ENCODE measurements around the gene CACNB1. TPM values are rescaled to one million over a fixed set of nuclear protein-coding genes. Genes with fewer than 3 reads are reported as not detected.

Gene CACNB1
- total and polyA plus RNA-seq, 2 of the 13 experiments (the other 11 are each of a cell fraction or from before 2014, with no cell fraction given), result 0.75 to 1.5 TPM

- TF ChIP-seq ZNF382 (CRISPR knock-in tag; IDR thresholded peaks at IDR 0.05; ENCODE audit: borderline replicate concordance), result no peak
- TF ChIP-seq, protein P1, sequence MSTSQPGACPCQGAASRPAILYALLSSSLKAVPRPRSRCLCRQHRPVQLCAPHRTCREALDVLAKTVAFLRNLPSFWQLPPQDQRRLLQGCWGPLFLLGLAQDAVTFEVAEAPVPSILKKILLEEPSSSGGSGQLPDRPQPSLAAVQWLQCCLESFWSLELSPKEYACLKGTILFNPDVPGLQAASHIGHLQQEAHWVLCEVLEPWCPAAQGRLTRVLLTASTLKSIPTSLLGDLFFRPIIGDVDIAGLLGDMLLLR (CRISPR knock-in tag; IDR thresholded peaks at IDR 0.05), result no peak
- TF ChIP-seq, protein P2, sequence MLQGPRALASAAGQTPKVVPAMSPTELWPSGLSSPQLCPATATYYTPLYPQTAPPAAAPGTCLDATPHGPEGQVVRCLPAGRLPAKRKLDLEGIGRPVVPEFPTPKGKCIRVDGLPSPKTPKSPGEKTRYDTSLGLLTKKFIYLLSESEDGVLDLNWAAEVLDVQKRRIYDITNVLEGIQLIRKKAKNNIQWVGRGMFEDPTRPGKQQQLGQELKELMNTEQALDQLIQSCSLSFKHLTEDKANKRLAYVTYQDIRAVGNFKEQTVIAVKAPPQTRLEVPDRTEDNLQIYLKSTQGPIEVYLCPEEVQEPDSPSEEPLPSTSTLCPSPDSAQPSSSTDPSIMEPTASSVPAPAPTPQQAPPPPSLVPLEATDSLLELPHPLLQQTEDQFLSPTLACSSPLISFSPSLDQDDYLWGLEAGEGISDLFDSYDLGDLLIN (CRISPR knock-in tag; IDR thresholded peaks at IDR 0.05; ENCODE audit: borderline replicate concordance), result no peak
- no peak for TF ChIP-seq MTF1 (CRISPR knock-in tag; IDR thresholded peaks at IDR 0.05)
- TF ChIP-seq ZNF687 (CRISPR knock-in tag; IDR thresholded peaks at IDR 0.05), result peak; percentile 44; the same call in 1 of the 2 replicates
- TF ChIP-seq TBX3 (IDR thresholded peaks at IDR 0.05; ENCODE audit: borderline replicate concordance), result no peak
- TF ChIP-seq ZNF232 (CRISPR knock-in tag; IDR thresholded peaks at IDR 0.05; ENCODE audit: borderline replicate concordance), result no peak
- TF ChIP-seq ZNF768 (CRISPR knock-in tag; IDR thresholded peaks at IDR 0.05), result no peak
- no peak for TF ChIP-seq CENPX (CRISPR knock-in tag; IDR thresholded peaks at IDR 0.05)
- TF ChIP-seq ZNF441 (CRISPR knock-in tag; IDR thresholded peaks at IDR 0.05; ENCODE audit: borderline replicate concordance), result no peak
- no peak for TF ChIP-seq BHLHE40 (IDR thresholded peaks at IDR 0.05; ENCODE audit: low read length)
- no peak for TF ChIP-seq ZEB1 (IDR thresholded peaks at IDR 0.05; ENCODE audit: insufficient replicate concordance, low read depth)
- TF ChIP-seq ZSCAN20 (CRISPR knock-in tag; IDR thresholded peaks at IDR 0.05; ENCODE audit: borderline replicate concordance), result no peak
- TF ChIP-seq HES4 (CRISPR knock-in tag; IDR thresholded peaks at IDR 0.05; ENCODE audit: borderline replicate concordance), result no peak
- TF ChIP-seq IRF2 (CRISPR knock-in tag; IDR thresholded peaks at IDR 0.05), result 0 out of 2 replicates have a peak, but pooled peaks have one; percentile 34
- 0 out of 2 replicates have a peak, but pooled peaks have one; percentile 28 for TF ChIP-seq ZFP91 (CRISPR knock-in tag; IDR thresholded peaks at IDR 0.05; ENCODE audit: borderline replicate concordance)
- TF ChIP-seq ZNF333 (CRISPR knock-in tag; IDR thresholded peaks at IDR 0.05; ENCODE audit: borderline replicate concordance), result no peak
- no peak for TF ChIP-seq CCAR2 (optimal IDR thresholded peaks at IDR 0.05; ENCODE audit: low read depth, low read length)
- TF ChIP-seq ZNF33B (CRISPR knock-in tag; IDR thresholded peaks at IDR 0.05), result 0 out of 2 replicates have a peak, but pooled peaks have one; percentile 15
- TF ChIP-seq ATAD3A (CRISPR knock-in tag; IDR thresholded peaks at IDR 0.05), result no peak
- TF ChIP-seq ZNF253 (CRISPR knock-in tag; IDR thresholded peaks at IDR 0.05; ENCODE audit: borderline replicate concordance), result no peak
- TF ChIP-seq SYNCRIP (IDR thresholded peaks at IDR 0.05; ENCODE audit: insufficient read depth, low read depth, low read length), result no peak
These were observed 3.1 kb downstream of the CACNB1 start (continued) for GRCh38 chr17:39194089-39194984.
